CD4-positive, alpha-beta T cell treated with Interleukin-2 at 100 ng/mL for 4 hours (primary cell): ENCODE data around the gene ERGIC1.
"Not testable (repeated sequence)": the region's sequence is repeated elsewhere in the genome, so short reads cannot be mapped to it uniquely, and the experiment has no call there.

Experiments
- DNase-seq: peaks from one replicate; pipeline ENCODE4 v3.0.0-alpha.2; 2020; ENCODE audit warnings: low spot score

ERGIC1 gene, protein sequence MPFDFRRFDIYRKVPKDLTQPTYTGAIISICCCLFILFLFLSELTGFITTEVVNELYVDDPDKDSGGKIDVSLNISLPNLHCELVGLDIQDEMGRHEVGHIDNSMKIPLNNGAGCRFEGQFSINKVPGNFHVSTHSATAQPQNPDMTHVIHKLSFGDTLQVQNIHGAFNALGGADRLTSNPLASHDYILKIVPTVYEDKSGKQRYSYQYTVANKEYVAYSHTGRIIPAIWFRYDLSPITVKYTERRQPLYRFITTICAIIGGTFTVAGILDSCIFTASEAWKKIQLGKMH

DNA sequence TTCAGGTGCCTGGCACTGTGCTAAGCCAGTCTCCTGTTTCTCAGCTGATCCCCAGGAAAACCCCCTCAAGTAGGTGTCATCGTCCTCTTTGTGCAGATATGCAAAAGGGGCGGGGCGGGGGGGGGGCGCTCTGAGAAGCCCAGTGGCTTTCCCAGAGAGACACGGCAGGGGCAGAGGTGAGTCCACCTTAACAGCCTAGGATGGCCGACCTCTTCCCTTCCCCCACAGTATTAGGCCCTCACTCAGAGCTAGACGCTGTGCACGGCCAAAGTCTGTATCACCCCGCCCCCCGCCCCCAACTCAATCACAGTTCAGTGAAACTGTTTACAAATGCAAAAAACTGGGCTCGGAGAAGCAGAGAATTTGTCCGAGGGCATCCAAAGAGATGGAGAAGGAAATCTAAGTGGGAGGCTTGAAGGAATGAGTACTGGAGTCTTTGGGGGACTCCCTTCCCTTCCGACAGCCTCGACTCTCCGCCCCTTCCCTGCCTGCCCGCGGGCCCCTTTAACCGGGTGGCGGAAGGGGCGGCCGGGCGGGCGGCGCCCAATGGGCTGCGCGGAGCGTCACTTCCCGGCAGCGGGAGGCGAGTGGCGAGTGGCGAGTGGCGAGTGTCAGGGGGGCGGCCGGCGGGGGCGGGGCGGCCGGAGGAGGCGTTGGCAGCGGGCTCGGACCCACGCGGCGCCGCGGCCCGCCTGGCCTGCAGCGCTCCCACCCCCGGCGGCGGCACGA is at the start of gene ERGIC1:
Gene ERGIC1 (plus strand): TSS at position 566 of the 729 bp plus-strand sequence. CDS start 163 bp downstream, at position 729.
- peak; percentile 62 for DNase-seq

DNA sequence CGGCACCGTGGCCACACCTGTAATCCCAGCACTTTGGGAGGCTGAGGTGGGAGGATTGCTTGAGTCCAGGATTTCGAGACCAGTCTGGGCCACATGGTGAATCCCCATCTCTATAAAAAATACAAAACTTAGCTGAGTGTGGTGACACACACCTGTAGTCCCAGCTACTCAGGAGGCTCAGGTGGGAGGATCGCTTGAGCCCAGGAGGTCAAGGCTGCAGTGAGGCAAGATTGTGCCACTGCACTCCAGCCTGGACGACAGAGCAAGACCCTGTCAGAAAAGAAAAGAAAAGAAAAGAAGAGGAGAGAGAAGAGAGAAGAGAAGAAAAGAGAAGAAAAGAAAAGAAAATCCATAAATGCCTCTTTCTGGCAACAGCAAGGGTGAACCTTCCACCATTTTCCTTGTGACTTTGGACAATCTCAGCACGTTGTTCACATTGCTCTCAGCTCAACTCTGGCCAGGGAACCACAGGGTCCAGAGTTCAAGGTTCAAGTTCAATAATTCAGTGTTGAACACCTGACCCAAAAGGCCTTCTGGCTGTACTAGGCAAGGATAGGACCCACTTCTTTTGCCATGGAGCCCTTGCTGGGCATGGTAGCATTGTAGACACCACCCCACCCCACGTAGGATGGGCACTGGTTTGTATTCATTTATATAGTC is 48.5 kb upstream of the ERGIC1 start:
- no peak for DNase-seq

DNA sequence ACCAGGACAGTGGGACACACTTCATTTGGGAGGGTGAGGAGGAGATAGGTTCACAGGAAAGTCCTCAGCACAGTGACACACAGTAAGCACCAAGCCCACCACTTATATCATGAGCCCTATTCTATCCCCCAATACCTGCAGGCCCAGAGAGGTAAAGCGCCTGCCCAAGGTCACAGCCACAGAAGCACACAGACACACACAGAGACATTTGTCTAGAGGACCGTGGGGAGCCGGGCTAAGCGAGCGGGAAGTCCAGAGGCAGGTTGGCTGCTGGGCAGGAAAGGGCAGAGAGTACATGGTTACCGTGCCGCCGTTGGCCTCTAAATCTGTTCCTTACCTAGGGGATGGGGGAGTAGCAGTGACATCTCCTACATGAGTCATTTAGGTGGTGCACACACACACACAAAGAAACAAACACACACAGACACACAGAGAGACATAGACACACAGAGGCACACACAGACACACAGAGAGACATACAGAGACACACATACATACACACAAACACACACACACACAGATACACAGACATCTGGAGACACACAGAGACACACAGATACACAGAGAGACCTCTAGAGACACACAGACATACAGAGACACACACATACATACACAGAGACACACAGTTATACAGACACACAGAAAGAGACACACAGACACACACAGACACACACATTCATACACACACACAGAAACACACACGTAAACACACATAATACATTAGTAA is 47.2 kb upstream of the ERGIC1 start:
- DNase-seq: no peak

DNA sequence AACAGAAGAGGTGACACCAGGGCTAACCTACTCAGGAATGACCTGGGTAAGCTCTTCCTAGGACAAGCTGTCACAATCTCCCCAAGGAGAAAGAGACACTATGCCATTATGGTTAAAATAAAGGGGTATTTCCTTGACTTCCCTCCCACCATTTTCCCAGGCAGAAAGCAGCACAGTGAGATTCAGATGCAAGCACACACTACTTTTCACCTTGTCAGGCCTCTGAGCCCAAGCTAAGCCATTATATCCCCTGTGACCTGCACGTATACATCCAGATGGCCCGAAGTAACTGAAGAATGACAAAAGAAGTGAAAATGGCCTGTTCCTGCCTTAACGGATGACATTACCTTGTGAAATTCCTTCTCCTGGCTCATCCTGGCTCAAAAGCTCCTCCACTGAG is 46.5 kb upstream of the ERGIC1 start:
- not testable (repeated sequence) for DNase-seq

DNA sequence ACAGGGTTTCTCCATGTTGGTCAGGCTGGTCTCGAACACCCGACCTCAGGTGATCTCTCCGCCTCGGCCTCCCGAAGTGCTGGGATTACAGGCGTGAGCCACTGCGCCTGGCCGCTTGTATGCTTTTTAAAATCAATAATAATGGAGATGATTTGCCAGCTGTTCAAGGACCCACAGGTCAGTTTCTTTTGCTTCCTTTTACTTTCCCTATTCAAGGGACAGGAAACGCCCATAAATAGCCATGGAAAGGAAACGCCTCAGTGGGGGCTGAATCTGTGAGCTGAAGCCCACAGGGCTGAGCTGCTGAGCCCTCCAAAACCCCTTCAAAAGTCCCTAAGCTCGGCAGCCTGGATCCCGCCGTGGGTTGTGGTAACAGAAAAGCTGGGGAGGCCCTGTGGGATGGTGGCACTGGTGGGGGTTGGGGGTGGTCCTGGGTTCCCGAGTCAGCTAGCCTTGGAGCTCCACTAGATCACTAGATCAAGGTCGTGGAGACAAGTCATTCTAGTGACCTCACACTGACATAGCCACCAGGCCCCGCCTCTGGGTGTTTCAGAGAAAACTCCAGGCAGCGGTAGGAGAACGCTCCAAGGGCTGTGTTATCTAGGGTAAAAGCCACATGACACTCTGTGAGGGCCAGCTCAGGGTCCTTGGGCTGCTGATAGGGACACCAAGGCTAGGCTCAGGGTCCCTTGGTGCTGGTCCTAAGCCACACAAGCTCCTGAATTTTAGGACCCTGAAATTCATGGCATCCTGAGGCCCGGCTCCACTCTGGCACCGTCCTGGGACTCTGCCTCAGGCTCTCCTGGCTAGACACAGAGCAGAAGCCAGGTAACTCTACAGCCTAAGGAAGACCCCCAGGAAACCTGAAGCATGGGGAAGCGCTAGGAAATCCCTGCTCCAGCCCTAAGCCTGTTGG is 45.0 kb upstream of the ERGIC1 start:
- DNase-seq: no peak

DNA sequence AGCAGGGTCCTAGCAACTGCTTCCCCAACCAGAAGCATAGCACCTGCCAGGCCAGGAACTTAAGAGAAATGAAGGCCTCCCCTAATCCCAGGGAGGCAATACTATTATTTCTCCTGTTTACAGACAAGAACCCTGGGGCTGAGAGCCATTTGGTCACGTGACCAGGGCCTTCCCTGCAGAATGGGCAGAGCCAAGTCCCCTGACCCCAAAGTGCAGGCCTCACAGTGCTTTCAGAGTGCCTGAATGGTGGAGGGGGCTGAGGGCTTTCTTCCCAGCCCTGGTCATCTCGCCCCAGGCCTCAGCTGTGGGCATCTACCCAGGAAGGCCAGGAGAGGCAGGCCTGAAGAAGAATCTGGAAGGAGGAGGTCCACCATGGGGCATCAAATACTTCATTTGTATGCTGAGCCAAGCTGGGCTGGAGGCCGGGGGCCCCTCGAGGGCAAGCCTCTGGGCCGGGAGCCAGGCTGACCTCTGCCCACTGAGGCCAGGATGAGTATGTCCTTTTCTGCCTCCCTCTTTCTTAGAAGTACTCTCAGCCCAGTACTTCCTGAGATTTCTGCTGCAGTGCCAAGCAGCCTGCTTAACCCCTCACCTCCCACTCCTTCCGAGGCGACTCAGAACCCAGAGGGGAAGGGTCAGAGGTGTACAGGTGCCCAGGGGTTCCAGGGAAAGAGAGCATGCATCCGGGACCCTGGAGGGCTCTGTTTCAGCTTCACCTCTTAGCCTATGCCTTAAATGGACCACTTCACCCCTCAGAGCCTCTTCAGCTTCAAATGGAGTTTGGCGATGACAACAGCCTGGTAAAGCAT is 44.2 kb upstream of the ERGIC1 start:
- DNase-seq: no peak

DNA sequence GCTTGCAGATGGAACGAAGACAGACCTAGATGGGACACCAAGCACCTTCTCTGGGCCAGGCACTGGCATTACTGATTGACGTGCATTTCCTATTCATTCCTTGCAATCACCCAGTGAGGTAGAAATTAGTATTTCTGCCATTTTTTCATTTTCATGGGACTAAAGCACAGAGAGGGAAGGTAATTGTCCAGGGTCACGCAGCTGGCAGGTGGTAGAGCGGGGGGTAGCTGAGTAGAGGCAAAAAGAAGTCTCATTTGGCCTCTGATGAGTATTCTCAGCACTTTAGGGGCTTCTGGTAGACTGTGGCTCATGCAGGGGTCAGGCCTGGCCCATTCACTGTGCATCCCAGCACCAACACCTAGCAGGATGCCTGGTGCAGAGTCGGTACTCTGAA is 43.6 kb upstream of the ERGIC1 start:
- DNase-seq: no peak

DNA sequence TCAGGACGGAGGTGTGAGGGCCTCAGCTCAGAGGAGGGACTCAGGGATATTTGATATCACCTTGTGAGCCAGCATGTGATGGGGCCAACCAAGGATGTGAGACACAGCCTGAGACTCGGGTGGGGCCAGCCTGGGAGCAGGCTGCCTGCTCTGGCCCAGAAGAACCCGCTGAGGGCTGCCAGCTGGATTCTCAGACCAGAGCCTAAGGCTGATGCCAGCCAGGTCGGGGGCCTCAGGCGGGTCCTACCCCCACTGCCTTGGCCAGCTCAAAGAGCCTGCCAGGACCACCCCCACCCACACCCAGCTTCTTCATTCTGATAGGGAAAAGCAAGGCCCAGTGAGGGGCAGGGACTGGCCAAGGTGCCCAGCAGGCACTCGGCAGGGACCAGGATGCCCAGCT is 42.8 kb upstream of the ERGIC1 start:
- no peak for DNase-seq

DNA sequence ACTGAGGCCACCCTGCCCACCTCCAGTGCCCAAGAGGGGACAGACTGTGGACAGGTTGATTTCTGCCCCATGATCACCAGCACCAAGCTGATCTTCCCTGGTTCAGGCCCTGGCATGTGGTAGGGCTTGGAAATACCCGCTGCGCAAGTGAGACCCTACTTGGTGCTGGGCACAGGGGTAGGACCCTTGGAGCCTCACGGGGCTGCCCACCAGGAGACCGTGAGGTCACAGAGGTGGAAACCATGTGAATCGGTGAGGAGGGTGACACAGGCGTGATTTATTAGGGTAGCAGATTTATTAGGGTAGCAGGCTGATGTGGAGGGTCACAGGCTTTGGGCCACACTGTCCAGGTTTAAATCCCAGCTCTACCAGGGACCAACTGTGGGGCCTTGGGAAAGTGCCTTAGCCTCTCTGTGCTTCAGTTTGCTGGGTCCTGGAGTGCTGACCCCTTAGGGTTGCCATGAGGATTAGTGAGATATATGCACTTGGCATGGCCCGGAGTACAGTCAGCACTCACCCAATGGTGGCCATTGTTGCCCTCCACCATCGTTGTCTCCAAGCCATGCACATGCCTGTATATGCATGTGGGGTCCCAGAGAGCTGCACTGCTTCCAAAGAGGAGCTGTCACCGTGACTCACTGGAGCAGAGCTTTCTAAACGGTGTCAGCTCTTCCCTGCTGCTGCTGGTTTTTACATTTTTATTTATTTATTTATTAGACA is 42.2 kb upstream of the ERGIC1 start:
- DNase-seq: no peak

DNA sequence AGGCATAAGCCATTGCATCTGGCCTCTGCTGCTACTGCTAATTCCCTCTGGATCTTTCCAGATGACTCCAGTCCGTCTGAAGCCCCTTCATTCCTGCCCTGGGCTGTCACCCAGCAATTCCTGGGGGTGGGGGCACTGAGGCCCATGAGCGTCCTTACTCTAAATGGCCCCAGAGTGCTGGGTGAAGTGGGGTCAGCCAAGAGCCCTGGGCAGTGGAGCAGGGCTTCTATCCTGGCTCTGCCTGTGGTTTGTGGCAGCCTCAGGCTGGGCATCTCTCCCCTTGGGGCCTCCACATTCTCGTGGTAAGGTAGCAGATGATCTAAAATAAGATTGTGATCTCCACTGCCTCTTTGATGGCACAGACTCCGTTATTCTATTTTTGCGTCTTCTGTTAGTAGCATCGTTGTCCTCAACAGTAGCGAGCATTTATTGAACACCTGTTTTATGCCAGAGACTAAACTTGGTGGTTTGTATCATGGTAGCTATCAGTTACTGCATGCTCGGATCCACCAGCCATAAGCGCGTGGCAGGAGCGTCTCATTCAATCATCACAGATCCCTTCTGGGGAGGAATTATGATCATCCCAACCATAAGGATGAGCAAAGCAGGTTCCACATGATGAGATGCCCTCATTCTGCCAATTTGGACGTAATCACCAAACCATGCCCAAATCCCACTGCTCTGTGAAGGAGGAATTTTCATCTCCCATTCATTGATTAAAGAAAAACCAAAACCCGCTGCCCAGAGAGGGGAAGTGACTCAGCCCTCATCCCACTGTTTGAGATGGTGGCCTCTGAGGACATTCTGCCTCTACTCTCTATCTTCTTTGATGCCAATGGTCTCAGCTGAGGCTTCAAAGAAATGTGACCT is 41.1 kb upstream of the ERGIC1 start:
- no peak for DNase-seq

DNA sequence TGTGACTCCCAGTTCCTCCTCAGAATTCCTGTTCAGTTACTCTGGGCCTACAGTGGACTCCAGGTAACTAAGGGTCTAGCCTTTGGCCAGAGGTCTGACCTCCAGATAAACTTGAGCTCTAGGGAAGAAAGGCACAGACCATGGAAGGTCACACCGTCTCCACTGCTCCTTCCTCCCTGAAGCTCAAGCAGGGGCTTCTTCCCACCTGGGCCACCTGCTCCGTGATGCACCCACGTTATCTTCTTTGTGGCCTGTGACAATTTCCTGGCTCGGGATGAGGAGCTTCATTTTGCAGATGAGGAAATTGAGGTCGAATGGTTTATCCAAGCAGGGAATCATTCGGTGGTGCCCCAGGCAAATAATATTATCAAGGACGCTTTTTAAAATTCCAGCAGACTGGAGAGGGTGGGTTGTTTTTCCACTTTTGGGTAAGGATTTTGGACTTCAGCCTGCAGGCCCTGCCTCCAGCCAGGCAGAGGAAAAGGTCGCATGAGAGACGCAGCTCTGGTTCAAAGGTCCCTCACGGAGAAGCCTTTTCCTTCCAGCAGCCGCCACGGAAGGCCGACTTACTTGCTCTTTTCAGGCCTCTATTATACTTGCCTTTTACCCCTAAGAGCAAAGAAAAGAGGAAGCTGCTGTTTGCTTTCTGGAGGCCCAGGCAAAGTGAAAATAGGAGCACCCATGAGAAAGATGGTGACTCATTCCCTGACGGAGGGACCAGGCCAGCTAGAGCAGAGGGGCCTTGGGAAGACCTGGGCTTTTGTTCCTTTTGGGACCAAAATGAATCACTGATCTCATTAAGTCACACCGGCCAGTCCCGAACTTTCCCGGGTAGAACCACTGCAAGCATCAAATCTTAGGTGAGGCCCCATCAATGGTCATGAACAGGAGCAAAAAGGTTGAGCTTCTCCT is 40.2 kb upstream of the ERGIC1 start:
- no peak for DNase-seq

DNA sequence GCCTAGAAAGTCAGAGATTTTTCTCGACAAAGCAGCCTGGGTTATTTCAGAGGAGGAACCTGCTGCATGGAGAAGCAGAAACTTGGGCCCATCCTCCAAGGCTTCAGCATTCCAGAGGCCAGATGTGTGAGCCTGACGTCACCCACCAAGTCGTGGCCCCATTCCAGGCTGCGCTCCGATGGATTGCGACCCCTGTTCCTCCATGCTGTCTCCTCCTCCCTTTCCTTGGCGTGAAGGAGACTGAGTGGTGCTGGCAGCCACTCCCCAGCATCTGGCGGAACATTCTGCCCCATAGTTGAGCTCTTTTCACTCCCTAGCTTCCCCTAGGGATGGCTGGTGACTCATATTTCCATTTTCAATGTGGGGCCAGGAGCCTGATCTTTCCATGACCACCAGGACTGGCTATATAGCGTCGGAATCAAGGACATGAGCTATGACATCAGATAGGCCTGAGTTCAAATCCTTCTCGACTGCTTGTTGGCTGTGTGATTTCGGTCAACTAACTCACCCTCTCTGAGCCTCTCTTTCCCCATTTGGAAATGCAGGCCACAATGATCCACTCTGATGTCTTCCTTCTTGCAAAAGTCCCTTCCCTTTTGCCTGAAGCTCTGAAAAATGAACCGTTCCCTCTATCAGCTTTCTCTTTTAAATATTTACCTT is 38.6 kb upstream of the ERGIC1 start:
- no peak for DNase-seq

DNA sequence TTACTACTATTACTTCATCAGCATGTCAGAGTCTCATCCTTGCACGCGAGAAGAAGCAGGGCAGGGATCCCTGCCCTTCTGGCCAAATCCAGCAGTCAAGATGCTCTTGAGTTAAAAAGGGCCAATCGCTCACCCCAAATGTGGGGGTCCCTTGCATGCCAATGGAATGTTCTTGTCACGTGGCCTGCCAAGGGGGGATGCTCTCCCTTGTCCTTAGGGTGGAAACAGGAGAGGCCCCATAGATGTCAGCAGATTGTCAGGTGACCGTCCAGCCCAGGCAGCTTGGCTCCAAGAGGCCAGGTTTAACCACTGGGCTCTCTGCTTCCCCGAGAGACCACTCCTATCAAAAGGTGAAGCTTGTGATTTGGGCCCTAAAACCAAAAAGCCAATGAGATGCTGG is 37.7 kb upstream of the ERGIC1 start:
- DNase-seq: no peak

DNA sequence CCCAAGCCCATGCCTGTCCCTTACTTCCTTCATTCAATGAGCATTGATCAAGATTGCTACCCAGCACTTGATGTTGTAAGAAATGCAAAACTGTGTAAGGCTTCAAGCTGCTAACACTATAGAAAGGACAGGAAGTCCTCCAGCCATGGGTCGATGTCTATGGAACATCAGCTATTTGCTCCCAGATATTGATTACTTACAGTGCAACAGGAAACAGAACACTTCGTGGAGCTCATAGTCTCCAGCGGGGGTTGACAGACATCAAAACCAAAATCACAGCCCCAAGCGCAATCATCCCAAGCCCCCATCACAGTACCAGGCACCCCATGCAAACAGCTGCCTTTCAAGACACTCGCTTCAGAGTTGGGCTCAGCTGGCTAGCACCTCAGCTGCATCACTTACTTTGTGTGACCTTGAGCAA is 36.3 kb upstream of the ERGIC1 start:
- no peak for DNase-seq

DNA sequence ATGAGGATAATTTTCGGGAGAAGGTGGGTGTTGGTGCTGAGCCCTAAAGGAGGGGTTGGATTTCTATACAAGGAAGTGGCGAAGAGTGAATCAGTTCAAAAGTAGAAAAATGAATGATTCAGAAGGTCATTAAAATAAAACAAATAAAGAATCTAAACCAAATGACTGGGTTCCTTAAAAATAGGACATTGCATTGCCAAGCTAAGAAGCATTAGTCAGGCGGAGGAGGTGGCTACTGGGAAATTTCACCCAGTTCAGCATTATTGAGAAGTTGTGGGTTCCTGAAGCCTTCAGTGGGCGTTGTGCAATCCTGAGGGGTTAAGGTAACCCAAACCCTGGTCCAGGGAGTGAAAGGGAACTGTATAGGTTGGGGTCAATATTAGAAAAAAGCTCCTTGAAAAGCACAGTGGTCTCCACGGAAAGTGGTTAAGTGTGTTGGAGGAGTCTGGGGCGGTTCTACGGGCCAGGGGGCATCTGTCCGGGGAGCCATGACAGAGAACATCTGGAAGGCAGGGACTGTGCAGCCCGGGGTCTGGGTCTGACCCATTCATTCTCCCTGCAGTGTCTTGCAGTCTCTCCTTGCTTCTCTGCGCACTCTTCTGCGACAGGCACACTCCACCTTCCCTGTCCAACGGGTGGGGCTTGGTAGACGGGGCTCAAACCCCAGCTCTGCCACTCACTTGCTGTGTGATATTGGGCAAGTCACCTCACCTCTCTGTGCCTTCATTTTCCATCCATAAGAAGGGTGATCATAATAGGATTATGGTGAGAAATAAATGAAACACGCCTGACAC is 35.4 kb upstream of the ERGIC1 start:
- peak; percentile 13 for DNase-seq

DNA sequence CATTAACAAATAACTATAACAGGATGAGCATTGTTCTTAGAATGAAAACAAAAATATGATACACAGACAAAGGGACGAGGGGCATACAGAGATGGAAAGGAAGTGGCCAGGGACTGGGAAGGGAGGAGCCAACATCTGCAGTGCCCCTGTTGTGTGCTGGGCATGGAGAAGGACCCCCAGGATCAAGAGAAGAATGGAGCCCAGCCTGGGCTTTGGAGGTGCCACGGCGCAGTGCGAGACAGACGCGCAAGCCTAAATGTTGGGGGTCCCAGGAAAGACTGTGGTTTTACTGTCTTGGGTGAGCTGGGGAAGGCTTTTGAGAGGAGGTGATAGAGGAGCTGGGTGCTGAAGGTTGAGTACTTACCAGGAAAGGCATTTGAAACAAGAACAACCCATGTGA is 34.6 kb upstream of the ERGIC1 start:
- DNase-seq: no peak
